GM12878 (cell line): ENCODE data around the gene BMI1. TPM values are rescaled to one million over a fixed set of nuclear protein-coding genes. Genes with fewer than 3 reads are reported as not detected.

Experiments used
- ATAC-seq: fragments of 200-7000 bp; cut with Tn5 transposase; 3 replicates; pipeline ENCODE4 v1.9.1; 2020; ENCODE audit warnings: mild to moderate bottlenecking, moderate library complexity
- BruUV-seq: library from RNA; stranded (reverse); fragments of 400-500 nt; replicated peaks from 2 replicates; lab custom pipeline; 2021; lab: Mats Ljungman, UMichigan
- CTCF ChIA-PET: fragments of 300-600 bp; sonication (Branson Sonifier 250); formaldehyde crosslinking; extraction: SDS; loops from one replicate; lab custom pipeline; 2021; ENCODE audit warnings: inconsistent platforms; lab: Yijun Ruan, JAX
- POLR2A ChIA-PET: fragments of 350-600 bp; formaldehyde crosslinking; extraction: SDS; loops from one replicate; lab custom pipeline; 2021; ENCODE audit warnings: inconsistent platforms; lab: Charles Lee
- RAD21 ChIA-PET: fragments of 300-600 bp; sonication (Branson Sonifier 250); formaldehyde crosslinking; loops from one replicate; lab custom pipeline; 2023; ENCODE audit warnings: antibody characterized with exemption; ENCODE audit not compliant: unreplicated experiment; lab: Charles Lee
- SMC1A ChIA-PET: fragments of 300-600 bp; sonication (Branson Sonifier 250); formaldehyde crosslinking; loops from one replicate; lab custom pipeline; 2023; ENCODE audit not compliant: unreplicated experiment, uncharacterized antibody; lab: Charles Lee
- DNase-seq: peaks from one replicate; pipeline ENCODE4 v3.0.0-alpha.2; 2011; ENCODE audit warnings: low read depth, low spot score
- FAIRE-seq: peaks from 3 replicates; lab custom pipeline; 2011; peaks lifted over from hg19 to GRCh38; lab: Jason Lieb, UNC
- H2AFZ ChIP-seq: 2 replicates; pipeline ENCODE4 v1.6.0; 2011; ENCODE audit warnings: low read depth, low read length, control low read depth; ENCODE audit not compliant: control insufficient read depth
- H3K27ac ChIP-seq: 2 replicates; pipeline ENCODE4 v1.5.1; 2011; ENCODE audit warnings: control low read depth; ENCODE audit not compliant: control insufficient read depth, insufficient read depth
- H3K27me3 ChIP-seq, 2 experiments: replicated peaks in 1 of 2; 2 replicates each; pipeline versions ENCODE4 v1.6.0 to v1.6.1; 2011; ENCODE audit warnings: low read length in 1 of 2; ENCODE audit not compliant: control insufficient read depth in 2 of 2, insufficient read depth in 2 of 2
- H3K36me3 ChIP-seq, 2 experiments: 2 replicates each; pipeline ENCODE4 v1.5.1; 2011; ENCODE audit warnings: low read length in 1 of 2; ENCODE audit not compliant: control insufficient read depth in 2 of 2, insufficient read depth in 2 of 2
- H3K4me1 ChIP-seq: 2 replicates; pipeline ENCODE4 v1.6.1; 2011; ENCODE audit warnings: mild to moderate bottlenecking, low read length, moderate library complexity, mixed read lengths; ENCODE audit not compliant: control insufficient read depth, insufficient read depth
- H3K4me2 ChIP-seq: 2 replicates; pipeline ENCODE4 v1.6.0; 2011; ENCODE audit warnings: control low read depth; ENCODE audit not compliant: control insufficient read depth, insufficient read depth
- H3K4me3 ChIP-seq: fragments of 200-600 bp; sonication (generic); 2 replicates; pipeline ENCODE4 v1.5.1; 2016
- H3K79me2 ChIP-seq: 2 replicates; pipeline ENCODE4 v1.6.0; 2011; ENCODE audit warnings: low read length; ENCODE audit not compliant: control insufficient read depth, insufficient read depth
- H3K9ac ChIP-seq: 2 replicates; pipeline ENCODE4 v1.8.0; 2011; ENCODE audit warnings: low read length, control low read depth, mixed read lengths; ENCODE audit not compliant: control insufficient read depth, insufficient read depth
- H3K9me3 ChIP-seq: replicated peaks from 3 replicates; pipeline ENCODE4 v1.5.1; 2011; ENCODE audit warnings: mild to moderate bottlenecking, low read length; ENCODE audit not compliant: control insufficient read depth, insufficient read depth
- H4K20me1 ChIP-seq: 2 replicates; pipeline ENCODE4 v1.6.0; 2011; ENCODE audit not compliant: control insufficient read depth, insufficient read depth
- EGR1 ChIP-seq, 2 experiments: IDR thresholded peaks; 1 replicate in 1 of 2; 2 replicates in 1 of 2; pipeline ENCODE4 v1.6.1; 2011 to 2012; ENCODE audit warnings: low read depth in 2 of 2, low read length in 2 of 2, borderline replicate concordance in 1 of 2, mild to moderate bottlenecking in 1 of 2, moderate library complexity in 1 of 2
- FOS ChIP-seq: IDR thresholded peaks from 3 replicates; pipeline ENCODE4 v1.6.1; 2011; ENCODE audit warnings: borderline replicate concordance; ENCODE audit not compliant: insufficient read length; ENCODE audit errors: extremely low read depth
- HCFC1 ChIP-seq: fragments of 150-350 bp; IDR thresholded peaks from 2 replicates; pipeline ENCODE4 v1.6.1; 2014; ENCODE audit warnings: low read length
- RAD51 ChIP-seq: fragments of 450-650 bp; IDR thresholded peaks from 2 replicates; pipeline ENCODE4 v1.6.1; 2016; ENCODE audit warnings: moderate library complexity, mild to moderate bottlenecking, inconsistent platforms
- SIN3A ChIP-seq: IDR thresholded peaks from 2 replicates; pipeline ENCODE4 v1.6.1; 2012; ENCODE audit warnings: low read depth, low read length, improper control_type of control experiment
- SMC3 ChIP-seq: IDR thresholded peaks from 2 replicates; pipeline ENCODE4 v1.6.1; 2011; ENCODE audit warnings: low read length, improper control_type of control experiment, borderline replicate concordance
- TCF7 ChIP-seq: IDR thresholded peaks from 2 replicates; pipeline ENCODE4 v1.6.1; 2014; ENCODE audit warnings: antibody characterized with exemption, borderline replicate concordance
- ZSCAN29 ChIP-seq: fragments of 450-650 bp; IDR thresholded peaks from 2 replicates; pipeline ENCODE4 v1.6.1; 2017; ENCODE audit warnings: mild to moderate bottlenecking, moderate library complexity
- WGBS: methylation state at CpG from one replicate; pipeline ENCODE4 v1.1.6; 2016; ENCODE audit warnings: low lambda C conversion rate; ENCODE audit not compliant: insufficient replicate concordance, insufficient coverage; ENCODE audit errors: missing lambda C conversion rate; 5-methylcytosine and 5-hydroxymethylcytosine counted together
- in situ Hi-C: fragments of 300-500 bp; cut with MboI; formaldehyde crosslinking; loops from 9 replicates; pipeline ENCODE4 v1.14.3; 2018; ENCODE audit warnings: mixed read lengths
- intact Hi-C: fragments of 100-400 bp; cut with micrococcal nuclease; formaldehyde crosslinking; loops from one replicate; pipeline ENCODE4 v1.14.2; 2022; ENCODE audit not compliant: unreplicated experiment
- polyA plus RNA-seq, 11 experiments: library from polyadenylated mRNA; depleted of rRNA in 4 of 11; unstranded in 6 of 11; stranded (reverse) in 5 of 11; fragments of >200 nt; fragmentation: Nextera tagmentation in 4 of 11; fragmentation: Illumina TruSeq in 1 of 11; extraction: Ambion mirVana in 4 of 11; extraction: Trizol in 1 of 11; gene quantifications; 1 replicate in 1 of 11; 2 replicates in 10 of 11; pipeline versions ENCODE4 v1.2.1 to v1.2.3, GENCODE V29; 2011 to 2016; ENCODE audit warnings: inconsistent platforms in 2 of 11, missing spikeins in 2 of 11, low read depth in 1 of 11
- total RNA-seq, 4 experiments: library from RNA; depleted of rRNA in 3 of 4; stranded (reverse); fragments of >200 nt in 3 of 4; fragmentation: Illumina TruSeq in 1 of 4; extraction: Trizol in 1 of 4; gene quantifications; 2 replicates each; pipeline versions ENCODE4 v1.2.1 to v1.2.3, GENCODE V29; 2013 to 2021
- TF ChIP-seq, protein P1 (sequence below): fragments of 450-650 bp; IDR thresholded peaks from 2 replicates; pipeline ENCODE4 v1.6.1; 2016; ENCODE audit warnings: mild to moderate bottlenecking
- TF ChIP-seq, protein P2 (sequence below): IDR thresholded peaks from 2 replicates; pipeline ENCODE4 v1.6.1; 2012; ENCODE audit warnings: low read depth, low read length, improper control_type of control experiment

The BMI1 gene
- total and polyA plus RNA-seq, 10 of the 15 experiments (the other 5 are each of a cell fraction or from before 2014, with no cell fraction given) = 8.0 to 49.7 (median 25.8) TPM

DNA sequence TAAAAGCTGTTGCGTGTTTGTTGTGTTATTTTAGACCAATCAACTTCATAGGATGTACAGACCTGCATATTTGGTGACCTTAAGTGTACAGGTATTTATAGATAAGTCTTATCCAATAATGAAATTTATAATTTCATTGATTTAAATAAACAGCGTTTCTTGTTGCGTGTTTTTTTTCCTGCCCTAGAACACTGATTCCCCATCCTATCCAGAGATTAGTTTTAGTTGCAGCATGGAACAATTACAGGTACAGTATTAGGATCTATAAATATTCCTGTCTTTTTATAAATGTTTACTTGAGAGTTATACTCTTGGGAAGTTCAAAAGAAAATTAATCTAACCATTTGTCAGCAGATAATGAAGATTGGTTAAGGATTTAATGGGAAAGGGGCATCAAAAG lies 2.1 kb upstream of the BMI1 start (continued):
- TF ChIP-seq, protein P1, sequence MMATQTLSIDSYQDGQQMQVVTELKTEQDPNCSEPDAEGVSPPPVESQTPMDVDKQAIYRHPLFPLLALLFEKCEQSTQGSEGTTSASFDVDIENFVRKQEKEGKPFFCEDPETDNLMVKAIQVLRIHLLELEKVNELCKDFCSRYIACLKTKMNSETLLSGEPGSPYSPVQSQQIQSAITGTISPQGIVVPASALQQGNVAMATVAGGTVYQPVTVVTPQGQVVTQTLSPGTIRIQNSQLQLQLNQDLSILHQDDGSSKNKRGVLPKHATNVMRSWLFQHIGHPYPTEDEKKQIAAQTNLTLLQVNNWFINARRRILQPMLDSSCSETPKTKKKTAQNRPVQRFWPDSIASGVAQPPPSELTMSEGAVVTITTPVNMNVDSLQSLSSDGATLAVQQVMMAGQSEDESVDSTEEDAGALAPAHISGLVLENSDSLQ = no peak
- no peak for TF ChIP-seq ZSCAN29

DNA sequence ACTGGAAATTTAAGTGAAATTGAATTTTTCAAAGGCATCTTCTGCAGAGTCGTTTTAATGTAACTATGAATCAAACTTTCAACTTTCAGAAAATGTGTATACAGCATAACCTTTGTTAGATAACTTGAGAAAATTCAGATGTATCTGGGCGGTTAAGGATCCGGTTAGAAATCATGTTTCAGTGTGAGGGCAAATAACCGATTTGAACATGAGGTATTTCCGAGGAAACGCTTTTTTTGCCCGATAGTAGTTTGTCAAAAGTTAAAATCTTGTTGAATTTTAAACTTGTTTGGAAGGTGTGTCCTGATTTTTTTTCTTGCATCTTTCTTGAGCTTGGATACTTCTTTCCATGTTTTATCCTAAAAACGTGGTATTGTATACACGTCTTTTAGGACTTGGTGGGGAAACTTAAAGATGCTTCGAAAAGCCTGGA lies 1.3 kb upstream of the BMI1 start:
- intact Hi-C loops = loop anchor here (5.0 to 10.0 kb wide), 4 partner anchors 67 to 825 kb away; partner anchors contain the start of gene PIP4K2A
- Histone ChIP-seq H3K27me3 (peaks cover 3 to 14% of the 10 kb centered on the region in 2 experiments), H2AFZ (peak overlapping the region; percentile 55; the same call in 1 of the 2 replicates), H3K27ac (no peak overlapping the region), H3K4me2 (peak overlapping the region; percentile 89), H4K20me1 (peaks cover 2% of the 10 kb centered on the region; the same call in 1 of the 2 replicates), H3K36me3 (no peaks in the 10 kb centered on the region; a peak in 1 of 4 replicates), H3K4me1 (peaks cover 24% of the 10 kb centered on the region), H3K9me3 (peaks cover 2% of the 10 kb centered on the region; the same call in 2 of the 3 replicates), H3K79me2 (peaks cover 15% of the 10 kb centered on the region), H3K9ac (peak overlapping the region; percentile 62), H3K4me3 (no peak overlapping the region; the same call in 1 of the 2 replicates)
- ChIA-PET POLR2A (interaction anchor here (1.3 kb wide), 1 partner anchor 20 kb away, joined by 4 read pairs; no protein-coding TSS in a partner anchor), RAD21 (interaction anchor here (0.8 to 1.5 kb wide), 2 partner anchors 24 to 300 kb away, joined by 3 to 6 read pairs; no protein-coding TSS in a partner anchor), CTCF (interaction anchor here (1.0 kb wide), 1 partner anchor 670 kb away, joined by 3 read pairs; no protein-coding TSS in a partner anchor), SMC1A (interaction anchor here (1.0 kb wide), 1 partner anchor 24 kb away, joined by 3 read pairs; no protein-coding TSS in a partner anchor)
- 47% methylated on average over 10 of the region's 10 CpGs for WGBS
- in situ Hi-C loops = loop anchor here (5.0 kb wide), 2 partner anchors 312 to 792 kb away; partner anchors contain the start of gene SKIDA1
- BruUV-seq = no TSS peak
- FAIRE-seq = no peak
- TF ChIP-seq SIN3A (no peak), FOS (no peak), HCFC1 (no peak), SMC3 (no peak), EGR1 (IDR thresholded peaks at IDR 0.05; ENCODE audit: borderline replicate concordance in 1 of 2, low read depth in 2 of 2, low read length in 2 of 2) (no peak), TCF7 (no peak), RAD51 (no peak)
- TF ChIP-seq, protein P2, sequence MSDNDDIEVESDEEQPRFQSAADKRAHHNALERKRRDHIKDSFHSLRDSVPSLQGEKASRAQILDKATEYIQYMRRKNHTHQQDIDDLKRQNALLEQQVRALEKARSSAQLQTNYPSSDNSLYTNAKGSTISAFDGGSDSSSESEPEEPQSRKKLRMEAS = no peak
- DNase-seq = no peak
- ATAC-seq = no peak
